Measurements from ENCODE around the gene XRCC5.
"Not testable (repeated sequence)": the region's sequence is repeated elsewhere in the genome, so short reads cannot be mapped to it uniquely, and the experiment has no call there.

The XRCC5 gene

GRCh38 chr2:216206041-216206703 lies 97.0 kb downstream of the XRCC5 start:
- no peak for DNase-seq

- DNase-seq = no peak
Observed at GRCh38 chr2:216206821-216207220, 97.7 kb downstream of the XRCC5 start.

GRCh38 chr2:216208661-216209060 lies 99.5 kb downstream of the XRCC5 start:
- not testable (repeated sequence) for DNase-seq

- DNase-seq = no peak
Observed at GRCh38 chr2:216210701-216211540, 101.8 kb downstream of the XRCC5 start.

GRCh38 chr2:216211614-216212145 lies 102.5 kb downstream of the XRCC5 start:
- DNase-seq = no peak

- no peak for DNase-seq
Observed at GRCh38 chr2:216214768-216215167, 105.6 kb downstream of the XRCC5 start.

- no peak for DNase-seq
Observed at GRCh38 chr2:216215658-216216390, 106.7 kb downstream of the XRCC5 start.

- DNase-seq = no peak
Observed at GRCh38 chr2:216216951-216217903, 108.1 kb downstream of the XRCC5 start.

- no peak for DNase-seq
Observed at GRCh38 chr2:216217904-216218260, 108.7 kb downstream of the XRCC5 start.

GRCh38 chr2:216219861-216220260 lies 110.7 kb downstream of the XRCC5 start:
- DNase-seq = no peak

- DNase-seq = no peak
Observed at GRCh38 chr2:216220976-216221375, 111.8 kb downstream of the XRCC5 start.

- DNase-seq = no peak
Observed at GRCh38 chr2:216221811-216222210, 112.7 kb downstream of the XRCC5 start.

GRCh38 chr2:216222650-216223352 lies 113.7 kb downstream of the XRCC5 start:
- DNase-seq = no peak

GRCh38 chr2:216224388-216224787 lies 115.2 kb downstream of the XRCC5 start:
- DNase-seq = no peak

GRCh38 chr2:216229277-216229914 lies 120.2 kb downstream of the XRCC5 start:
- DNase-seq = no peak

GRCh38 chr2:216231867-216232266 lies 122.7 kb downstream of the XRCC5 start:
- DNase-seq = no peak

- DNase-seq = no peak
Observed at GRCh38 chr2:216232721-216233120, 123.6 kb downstream of the XRCC5 start.

GRCh38 chr2:216233281-216233995 lies 124.3 kb downstream of the XRCC5 start:
- DNase-seq = no peak

GRCh38 chr2:216234106-216234505 lies 125.0 kb downstream of the XRCC5 start:
- DNase-seq = no peak

GRCh38 chr2:216235462-216235861 lies 126.3 kb downstream of the XRCC5 start:
- no peak for DNase-seq

Measured in NCI-H1105 (cell line).